Adipose tissue (tissue), 3 donors: Measurements from ENCODE around the gene C1QTNF1. TPM values are rescaled to one million over a fixed set of nuclear protein-coding genes. Genes with fewer than 3 reads are reported as not detected.

Experiments used
- H3K27ac ChIP-seq: one replicate; pipeline ENCODE4 v1.5.1; 2013; ENCODE audit warnings: low read depth, low read length
- WGBS, 3 donors: extraction: QIAGEN DNeasy Blood & Tissue Kit; methylation state at CpG; one replicate each; pipeline ENCODE4 v1.1.7; 2013; 5-methylcytosine and 5-hydroxymethylcytosine counted together
- polyA plus RNA-seq, 3 donors: library from polyadenylated mRNA; stranded (reverse); fragments of 200-250 nt; gene quantifications; one replicate each; pipeline ENCODE4 v1.2.3, GENCODE V29; 2013
- donor health status: healthy with polysubstance abuse.
- donor health status: Bipolar disorder and iron deficiency.
- donor health status: healthy.

The C1QTNF1 gene
- polyA plus RNA-seq, 3 donors = 33.8 to 357 (median 207) TPM

- 67 to 82% (median 80%) methylated on average over 15 of the region's 15 CpGs for WGBS, 3 donors
- no peak overlapping the region for H3K27ac ChIP-seq
Measured at GRCh38 chr17:79045001-79045729, 21.2 kb downstream of the C1QTNF1 start.

- H3K27ac ChIP-seq = no peak overlapping the region
- WGBS, 3 donors = 1 to 3% (median 3%) methylated on average over 11 of the region's 11 CpGs
Measured at GRCh38 chr17:79045842-79046196, 21.9 kb downstream of the C1QTNF1 start.

- no peak overlapping the region for H3K27ac ChIP-seq
- 40 to 54% (median 47%) methylated on average over 25 of the region's 25 CpGs for WGBS, 3 donors
Measured at GRCh38 chr17:79046197-79046915, 22.4 kb downstream of the C1QTNF1 start.

GRCh38 chr17:79046916-79047280 is 22.9 kb downstream of the C1QTNF1 start:
- no peak overlapping the region for H3K27ac ChIP-seq
- 50 to 70% (median 61%) methylated on average over 15 of the region's 15 CpGs for WGBS, 3 donors

- H3K27ac ChIP-seq = no peak overlapping the region
- 67 to 81% (median 79%) methylated on average over 30 of the region's 30 CpGs for WGBS, 3 donors
Measured at GRCh38 chr17:79047291-79047920, 23.4 kb downstream of the C1QTNF1 start.

- 77 to 84% (median 79%) methylated on average over 41 of the region's 41 CpGs for WGBS, 3 donors
- H3K27ac ChIP-seq = no peak overlapping the region
Measured at GRCh38 chr17:79047923-79048825, 24.2 kb downstream of the C1QTNF1 start.

GRCh38 chr17:79048826-79049755 is 25.1 kb downstream of the C1QTNF1 start:
- no peak overlapping the region for H3K27ac ChIP-seq
- WGBS, 3 donors = 75 to 86% (median 83%) methylated on average over 21 of the region's 21 CpGs

- no peak overlapping the region for H3K27ac ChIP-seq
- WGBS, 3 donors = 85 to 98% (median 93%) methylated on average over 11 of the region's 11 CpGs
Measured at GRCh38 chr17:79049821-79050220, 25.9 kb downstream of the C1QTNF1 start.

- no peak overlapping the region for H3K27ac ChIP-seq
- WGBS, 3 donors = 81 to 94% (median 93%) methylated on average over 6 of the region's 6 CpGs
Measured at GRCh38 chr17:79050551-79050950, 26.6 kb downstream of the C1QTNF1 start.

- whole genome bisulfite sequencing, 3 donors = 80 to 93% (median 89%) methylated on average over 6 of the region's 6 CpGs
- H3K27ac ChIP-seq = no peak overlapping the region
Measured at GRCh38 chr17:79051306-79051705, 27.3 kb downstream of the C1QTNF1 start.

GRCh38 chr17:79052131-79052530 is 28.2 kb downstream of the C1QTNF1 start:
- WGBS, 3 donors = 36 to 86% (median 83%) methylated on average over 1 of the region's 1 CpG

GRCh38 chr17:79053251-79053925 is 29.4 kb downstream of the C1QTNF1 start:
- no peak overlapping the region for H3K27ac ChIP-seq
- WGBS, 3 donors = 72 to 80% (median 75%) methylated on average over 2 of the region's 2 CpGs

More at GRCh38 chr17:79052131-79052530, 28.2 kb downstream of the C1QTNF1 start:
- H3K27ac ChIP-seq = no peak overlapping the region

GRCh38 chr17:79054200-79054960 is 30.4 kb downstream of the C1QTNF1 start:
- 64 to 77% (median 74%) methylated on average over 2 of the region's 2 CpGs for WGBS, 3 donors
- H3K27ac ChIP-seq = peak overlapping the region; percentile 22

GRCh38 chr17:79055197-79055596 is 31.2 kb downstream of the C1QTNF1 start:
- 82 to 85% (median 84%) methylated on average over 5 of the region's 5 CpGs for WGBS, 3 donors
- H3K27ac ChIP-seq = no peak overlapping the region

GRCh38 chr17:79057737-79058385 is 33.9 kb downstream of the C1QTNF1 start:
- WGBS, 3 donors = 72 to 83% (median 74%) methylated on average over 10 of the region's 10 CpGs
- H3K27ac ChIP-seq = no peak overlapping the region

- 84 to 91% (median 85%) methylated on average over 7 of the region's 7 CpGs for WGBS, 3 donors
- H3K27ac ChIP-seq = no peak overlapping the region
Measured at GRCh38 chr17:79062691-79063090, 38.7 kb downstream of the C1QTNF1 start.
